Measurements from ENCODE around the gene CMTM7.

The CMTM7 gene

GRCh38 chr3:32391643-32392535 lies at the start of gene CMTM7:
TSS of gene CMTM7 (plus strand) at chr3:32391853. CDS start at chr3:32391907, 54 bp downstream.
- no peak for DNase-seq (ENCODE audit: low read depth)

DNA sequence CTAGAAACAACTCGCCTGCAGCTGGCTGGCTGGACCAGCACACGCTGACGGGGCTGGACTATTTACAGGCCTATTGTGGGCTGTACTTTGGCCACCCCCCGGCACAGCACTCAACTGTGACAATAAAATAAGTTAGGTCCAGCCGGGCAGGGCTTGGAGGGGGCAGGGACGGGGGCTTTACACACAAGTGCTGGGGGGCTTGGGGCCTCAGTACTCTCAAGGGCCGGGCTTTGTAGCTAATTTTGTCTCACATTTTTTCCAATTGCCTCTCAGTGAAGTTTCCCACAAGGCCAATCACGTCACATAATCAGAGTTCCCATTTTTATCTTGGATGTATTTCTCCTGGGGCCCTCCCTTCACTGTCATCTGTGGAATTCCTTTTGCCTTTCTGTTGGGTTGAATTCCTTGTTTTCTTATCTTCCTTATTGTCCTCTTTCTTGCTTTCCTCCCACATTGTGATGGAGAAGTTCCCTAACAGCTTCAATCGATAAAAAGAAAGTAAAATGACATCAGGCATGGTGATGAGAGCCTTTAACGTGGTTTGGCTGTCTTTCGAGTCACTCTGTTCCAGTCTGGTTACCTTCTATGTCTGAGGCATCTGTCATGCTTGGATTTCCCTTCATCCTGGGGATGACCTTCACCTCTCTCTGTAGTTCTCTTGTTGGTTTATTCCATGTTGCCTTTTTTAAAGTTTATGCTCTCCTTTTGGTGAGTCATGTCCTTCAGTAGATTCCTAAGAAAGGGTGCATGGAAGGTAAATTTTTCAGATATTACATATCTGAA lies 44.1 kb upstream of the CMTM7 start:
- DNase-seq (ENCODE audit: low read depth), result no peak

- DNase-seq (ENCODE audit: low read depth), result no peak
Measured at GRCh38 chr3:32349184-32349583, 42.5 kb upstream of the CMTM7 start.

DNA sequence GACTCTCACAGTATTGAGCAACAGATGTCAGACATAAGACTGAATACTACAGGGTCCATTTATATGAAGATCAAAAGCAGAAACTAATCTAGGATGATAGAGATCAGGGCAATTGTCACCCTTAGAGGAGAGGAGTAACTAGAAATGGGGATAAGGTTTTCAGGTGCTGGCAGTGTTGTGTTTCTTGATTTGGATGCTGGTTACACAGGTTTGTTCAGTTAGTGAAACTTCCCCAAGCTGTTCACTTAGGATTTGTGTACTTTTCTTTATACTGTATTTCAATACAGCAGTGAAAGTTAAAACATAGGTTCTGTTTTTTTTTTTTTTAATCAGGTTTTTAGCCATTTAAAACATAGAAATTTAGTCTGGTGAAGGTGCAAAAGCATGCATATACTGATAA lies 39.1 kb upstream of the CMTM7 start:
- DNase-seq (ENCODE audit: low read depth), result no peak

DNA sequence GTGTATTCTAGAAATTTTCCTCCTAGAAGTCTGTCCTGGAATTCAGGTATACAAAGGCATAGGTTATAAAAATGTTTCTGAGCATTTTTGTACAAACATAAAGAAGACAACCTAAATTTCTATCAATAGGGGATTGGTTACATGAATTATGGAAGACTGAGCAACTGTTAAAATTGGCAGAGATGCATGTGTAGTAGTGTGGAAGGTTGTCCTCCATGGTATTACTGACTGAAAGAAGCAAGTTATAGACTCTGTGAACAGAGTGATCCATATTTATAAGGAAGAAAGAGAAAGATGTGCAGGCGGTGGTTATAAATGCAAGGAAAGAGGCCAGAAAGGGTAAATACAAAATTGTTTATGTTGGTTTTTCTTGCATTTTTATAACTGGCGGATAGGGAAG lies 38.3 kb upstream of the CMTM7 start:
- DNase-seq (ENCODE audit: low read depth), result no peak

- no peak for DNase-seq (ENCODE audit: low read depth)
Measured at GRCh38 chr3:32354362-32354778, 37.3 kb upstream of the CMTM7 start.

GRCh38 chr3:32355751-32356291 lies 35.8 kb upstream of the CMTM7 start:
- no peak for DNase-seq (ENCODE audit: low read depth)

DNA sequence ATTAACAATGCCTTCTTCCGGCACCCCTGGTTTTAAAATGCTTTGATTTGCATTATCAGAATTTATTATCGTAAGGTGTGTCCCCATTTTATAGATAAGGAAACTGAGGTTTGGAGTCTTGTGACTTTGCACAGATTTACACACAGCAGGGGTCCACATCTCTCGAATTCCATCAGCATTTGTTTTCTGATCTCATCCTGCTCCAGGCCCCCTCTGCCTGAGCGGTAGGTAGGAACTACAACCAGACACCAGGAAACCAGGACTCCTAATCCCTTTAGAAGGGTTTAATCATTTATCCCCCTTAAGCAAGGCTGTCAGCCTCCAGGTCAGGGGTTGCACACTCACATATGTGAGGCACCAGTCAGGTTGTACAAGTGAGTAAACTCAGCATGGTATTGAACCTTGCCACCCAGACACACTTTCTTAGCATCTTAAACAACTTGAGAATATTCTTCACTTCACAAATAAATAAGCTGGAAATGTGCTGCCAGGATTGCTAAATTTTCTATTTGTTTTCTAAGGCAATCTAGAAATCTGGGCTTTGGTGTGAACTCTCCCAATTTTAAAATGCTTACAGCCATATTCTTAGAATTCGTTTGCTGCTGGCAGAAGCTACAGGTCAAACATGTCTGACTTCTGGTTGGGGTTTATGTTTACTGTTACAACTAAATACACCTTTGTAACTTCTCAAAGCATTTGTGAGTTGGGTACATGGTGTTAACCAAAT lies 31.7 kb upstream of the CMTM7 start:
- DNase-seq (ENCODE audit: low read depth), result no peak

DNA sequence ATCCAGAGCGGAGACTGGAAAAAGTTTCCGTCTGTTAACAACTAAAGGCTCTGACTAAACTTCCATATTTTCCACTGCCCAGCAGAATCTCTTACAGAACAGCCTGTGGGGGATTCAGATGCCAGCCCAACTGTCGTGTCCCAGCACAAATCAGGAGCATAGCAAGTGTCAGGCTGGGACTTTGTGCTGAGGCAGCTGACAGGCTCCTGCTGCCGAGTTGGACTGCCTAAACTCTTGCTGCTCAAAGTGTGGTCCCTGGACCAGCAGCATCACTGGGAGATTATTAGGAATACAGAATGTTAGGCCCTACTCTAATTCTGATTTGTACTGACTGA lies 31.2 kb upstream of the CMTM7 start:
- DNase-seq (ENCODE audit: low read depth), result no peak

- DNase-seq (ENCODE audit: low read depth), result no peak
Measured at GRCh38 chr3:32366638-32367397, 24.8 kb upstream of the CMTM7 start.

DNA sequence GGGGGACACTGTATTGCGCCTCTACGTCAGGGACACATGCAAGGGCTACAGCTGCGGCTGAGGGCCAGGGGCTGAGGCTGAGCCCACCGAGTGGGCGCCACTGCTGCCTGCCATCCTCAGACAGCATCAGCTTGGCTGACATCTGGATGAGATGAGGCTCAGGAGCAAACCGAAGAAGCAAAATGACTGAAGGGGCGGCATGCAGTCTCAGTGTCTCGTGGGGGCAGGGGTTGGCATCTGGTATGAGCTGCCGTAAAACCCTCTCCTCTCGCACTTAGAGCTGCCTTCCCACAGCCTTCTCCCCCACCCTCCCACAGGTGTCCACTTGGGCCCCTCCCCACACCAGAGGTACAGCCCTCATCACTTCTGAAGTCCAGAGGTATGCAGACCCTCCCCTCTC lies 24.2 kb upstream of the CMTM7 start:
- no peak for DNase-seq (ENCODE audit: low read depth)

- DNase-seq (ENCODE audit: low read depth), result no peak
Measured at GRCh38 chr3:32371461-32372212, 20.0 kb upstream of the CMTM7 start.

DNA sequence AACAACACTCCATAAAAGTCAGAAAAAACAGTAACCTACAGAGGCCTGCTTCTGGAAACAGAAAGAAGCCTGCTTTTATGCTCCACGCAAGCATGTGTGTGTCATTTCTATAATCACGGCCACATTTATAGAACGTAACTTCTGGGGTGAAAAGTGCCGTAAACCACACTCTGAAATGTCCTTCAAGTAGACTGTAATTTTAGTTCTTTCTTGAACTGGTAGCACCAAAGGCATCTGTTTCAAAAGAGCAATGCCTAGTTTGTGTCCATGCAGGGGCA lies 19.5 kb upstream of the CMTM7 start:
- no peak for DNase-seq (ENCODE audit: low read depth)

DNA sequence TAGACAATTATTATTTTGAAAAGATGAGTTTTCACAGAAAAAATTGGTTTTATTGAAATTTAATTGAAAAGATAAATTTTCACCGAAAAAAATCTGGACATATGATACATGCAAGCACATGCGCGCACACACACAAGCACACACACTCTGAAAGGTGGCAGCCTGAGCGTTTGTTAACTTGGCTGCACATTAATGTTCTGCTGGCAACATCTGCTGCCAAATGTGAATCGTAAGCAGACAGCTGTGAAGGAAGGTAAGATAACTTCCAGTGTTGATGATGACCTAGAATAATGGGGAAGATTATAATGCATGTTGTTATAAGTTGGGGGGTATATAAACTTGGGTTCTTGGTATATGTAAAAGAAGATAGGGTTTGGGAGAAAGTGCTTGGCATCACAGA lies 18.4 kb upstream of the CMTM7 start:
- DNase-seq (ENCODE audit: low read depth), result no peak

DNA sequence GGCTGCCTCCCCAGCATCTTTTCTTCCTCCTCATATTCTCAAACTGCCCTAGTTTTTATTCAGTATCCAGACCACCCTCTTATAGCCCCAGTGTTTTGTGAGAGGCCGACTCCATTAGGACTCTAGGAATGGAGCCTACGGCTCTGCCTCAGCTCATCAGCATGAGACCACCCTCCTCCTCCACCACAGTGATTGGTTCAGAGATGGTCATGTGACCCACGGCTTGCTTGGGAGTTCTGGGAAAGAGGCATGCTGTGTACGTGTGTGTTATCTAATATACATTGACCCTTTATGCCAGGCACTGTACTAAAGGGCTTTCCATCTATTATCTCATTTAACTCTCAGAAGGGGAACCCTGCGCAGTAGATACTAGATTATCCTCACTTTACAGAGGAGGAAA lies 17.8 kb upstream of the CMTM7 start:
- no peak for DNase-seq (ENCODE audit: low read depth)

GRCh38 chr3:32374788-32375595 lies 16.7 kb upstream of the CMTM7 start:
- no peak for DNase-seq (ENCODE audit: low read depth)

DNA sequence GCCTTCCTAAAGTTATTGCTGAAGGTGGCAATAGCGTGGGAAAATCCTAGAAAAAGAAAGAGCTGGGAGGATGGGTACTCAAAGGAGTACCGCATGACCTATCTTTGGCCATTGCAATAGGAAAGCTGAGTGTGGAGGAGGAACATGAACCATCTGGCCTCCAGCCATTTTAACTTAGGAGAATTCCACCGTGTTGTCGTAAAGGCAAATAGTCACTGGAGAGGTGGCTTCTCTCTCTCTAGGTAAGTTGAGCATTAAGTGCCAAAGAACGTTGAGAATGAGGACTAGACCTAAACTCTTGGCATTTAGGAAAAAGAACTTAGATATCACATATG lies 16.1 kb upstream of the CMTM7 start:
- DNase-seq (ENCODE audit: low read depth), result no peak

GRCh38 chr3:32376115-32376514 lies 15.5 kb upstream of the CMTM7 start:
- no peak for DNase-seq (ENCODE audit: low read depth)

DNA sequence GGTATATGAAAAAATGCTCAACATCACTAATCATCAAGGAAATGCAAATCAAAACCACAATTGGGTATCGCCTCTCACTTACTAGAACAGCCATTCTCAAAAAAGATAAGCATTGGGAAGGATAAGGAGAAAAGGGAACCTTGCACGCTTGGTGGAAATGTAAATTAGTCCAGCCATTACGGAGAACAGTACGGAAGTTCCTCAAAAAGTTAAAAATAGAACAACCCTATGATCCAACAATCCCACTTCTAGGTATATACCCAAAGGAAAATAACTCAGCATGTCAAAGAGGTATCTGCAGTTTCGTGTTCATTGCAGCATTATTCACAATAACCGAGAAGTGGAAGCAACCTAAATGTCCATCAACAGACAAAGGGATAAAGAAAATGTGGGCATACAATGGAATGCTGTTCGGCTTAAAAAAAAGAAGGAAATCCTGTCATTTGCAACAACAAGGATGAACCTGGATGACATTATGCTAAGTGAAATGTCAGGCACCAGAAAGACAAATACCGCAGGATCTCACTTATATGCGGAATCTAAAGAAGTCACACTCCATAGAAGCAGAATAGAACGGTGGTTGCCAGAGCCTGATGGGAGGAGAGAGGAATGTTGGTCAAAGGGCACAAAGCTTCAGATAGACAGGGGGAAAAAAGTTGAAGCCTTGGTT lies 11.7 kb upstream of the CMTM7 start:
- no peak for DNase-seq (ENCODE audit: low read depth)

GRCh38 chr3:32381922-32382321 lies 9.7 kb upstream of the CMTM7 start:
- no peak for DNase-seq (ENCODE audit: low read depth)
